CD14-positive monocyte (primary cell): ENCODE measurements around the gene NEK6. TPM values are rescaled to one million over a fixed set of nuclear protein-coding genes. Genes with fewer than 3 reads are reported as not detected.
A peak's percentile ranks its signal among the peaks of the same experiment; 100 is the strongest.

Source experiments
- DNase-seq, 3 donors: peaks; one replicate each; pipeline ENCODE4 v3.0.0-alpha.2; 2011 to 2022
- H2AFZ ChIP-seq: 2 replicates; pipeline ENCODE4 v1.6.0; 2012; ENCODE audit warnings: mild to moderate bottlenecking, low read depth, low read length, inconsistent platforms; ENCODE audit not compliant: insufficient read depth, poor library complexity, severe bottlenecking
- H3K27ac ChIP-seq, 2 donors: 1 replicate in 1 of 2; 2 replicates in 1 of 2; pipeline ENCODE4 v1.5.1; 2012 to 2013; ENCODE audit warnings: low read length in 2 of 2, control low read depth in 1 of 2, inconsistent platforms in 1 of 2, low read depth in 1 of 2, mild to moderate bottlenecking in 1 of 2
- H3K27me3 ChIP-seq, 2 donors: one replicate each; pipeline versions ENCODE4 v1.6.0 to v1.6.1; 2011 to 2013; ENCODE audit warnings: low read length in 2 of 2; ENCODE audit not compliant: control insufficient read depth in 2 of 2, insufficient read depth in 2 of 2
- H3K36me3 ChIP-seq, 2 donors: replicated peaks in 1 of 2; 1 replicate in 1 of 2; 2 replicates in 1 of 2; pipeline versions ENCODE4 v1.5.1 to v1.6.1; 2012 to 2013; ENCODE audit warnings: low read length in 2 of 2, control low read depth in 1 of 2, inconsistent platforms in 1 of 2, mild to moderate bottlenecking in 1 of 2; ENCODE audit not compliant: insufficient read depth in 2 of 2, control insufficient read depth in 1 of 2
- H3K4me1 ChIP-seq, 2 donors: 1 replicate in 1 of 2; 2 replicates in 1 of 2; pipeline versions ENCODE4 v1.5.1 to v1.6.1; 2012 to 2013; ENCODE audit warnings: low read length in 2 of 2, control low read depth in 1 of 2, inconsistent platforms in 1 of 2, mild to moderate bottlenecking in 1 of 2, moderate library complexity in 1 of 2; ENCODE audit not compliant: insufficient read depth in 2 of 2, control insufficient read depth in 1 of 2
- H3K4me2 ChIP-seq: replicated peaks from 2 replicates; pipeline ENCODE3; 2012; ENCODE audit warnings: low read length, moderate library complexity, mild to moderate bottlenecking; ENCODE audit not compliant: poor library complexity, severe bottlenecking; ENCODE audit errors: extremely low read depth
- H3K4me3 ChIP-seq, 3 experiments: fragments of 200-600 bp in 1 of 3; sonication (generic) in 1 of 3; replicated peaks in 1 of 3; 1 replicate in 2 of 3; 2 replicates in 1 of 3; pipeline ENCODE4 v1.5.1; 2011 to 2013; ENCODE audit warnings: low read length in 3 of 3, mild to moderate bottlenecking in 3 of 3, control low read depth in 2 of 3, low read depth in 2 of 3, inconsistent platforms in 1 of 3, moderate library complexity in 1 of 3
- H3K79me2 ChIP-seq: 2 replicates; pipeline ENCODE4 v1.6.0; 2012; ENCODE audit warnings: mild to moderate bottlenecking, control low read depth, inconsistent platforms, low read length, moderate library complexity; ENCODE audit not compliant: insufficient read depth
- H3K9ac ChIP-seq: 2 replicates; pipeline ENCODE4 v1.6.0; 2017; ENCODE audit warnings: low read length, mild to moderate bottlenecking; ENCODE audit not compliant: insufficient read depth, poor library complexity, severe bottlenecking
- H3K9me3 ChIP-seq, 2 donors: replicated peaks in 1 of 2; 1 replicate in 1 of 2; 2 replicates in 1 of 2; pipeline versions ENCODE4 v1.5.1 to v1.6.1; 2012 to 2013; ENCODE audit warnings: low read length in 2 of 2, control low read depth in 1 of 2; ENCODE audit not compliant: control insufficient read depth in 1 of 2, insufficient read depth in 1 of 2
- H4K20me1 ChIP-seq: 2 replicates; pipeline ENCODE4 v1.6.0; 2012; ENCODE audit warnings: mild to moderate bottlenecking, low read length, control low read depth, moderate library complexity; ENCODE audit not compliant: insufficient read depth
- H3K27ac Mint-ChIP-seq, 7 donors: one replicate each; pipeline ENCODE4 v1.8.0; 2020; ENCODE audit warnings: mild to moderate bottlenecking in 7 of 7, mixed read lengths in 7 of 7, moderate library complexity in 6 of 7, inconsistent platforms in 2 of 7
- H3K27me3 Mint-ChIP-seq, 3 donors: one replicate each; pipeline ENCODE4 v1.8.0; 2021 to 2022; ENCODE audit warnings: low read depth in 3 of 3, mild to moderate bottlenecking in 3 of 3, mixed read lengths in 3 of 3, moderate library complexity in 3 of 3, inconsistent platforms in 1 of 3
- H3K36me3 Mint-ChIP-seq, 2 donors: one replicate each; pipeline ENCODE4 v1.8.0; 2020; ENCODE audit warnings: mixed read lengths in 2 of 2, inconsistent platforms in 1 of 2, mild to moderate bottlenecking in 1 of 2
- H3K4me1 Mint-ChIP-seq: one replicate; pipeline ENCODE4 v1.8.0; 2020; ENCODE audit warnings: mild to moderate bottlenecking, mixed read lengths
- H3K4me3 Mint-ChIP-seq, 2 donors: one replicate each; pipeline ENCODE4 v1.8.0; 2020; ENCODE audit warnings: mild to moderate bottlenecking in 2 of 2, mixed read lengths in 2 of 2, moderate library complexity in 1 of 2
- H3K9me3 Mint-ChIP-seq, 7 donors: one replicate each; pipeline ENCODE4 v1.8.0; 2020 to 2022; ENCODE audit warnings: mixed read lengths in 7 of 7, mild to moderate bottlenecking in 6 of 7, moderate library complexity in 6 of 7, inconsistent platforms in 2 of 7
- CTCF ChIP-seq: fragments of 200-600 bp; IDR thresholded peaks from one replicate; pipeline ENCODE4 v1.8.0; 2022; ENCODE audit warnings: antibody characterized with exemption, mild to moderate bottlenecking
- WGBS: methylation state at CpG from one replicate; pipeline ENCODE4 v1.1.5; 2013; ENCODE audit warnings: missing lambda C conversion rate; ENCODE audit not compliant: insufficient coverage; 5-methylcytosine and 5-hydroxymethylcytosine counted together
- intact Hi-C, 2 donors: fragments of 100-400 bp; cut with micrococcal nuclease; formaldehyde crosslinking; loops; one replicate each; pipeline versions ENCODE4 v1.15.0 to v1.15.1; 2023
- polyA plus RNA-seq, 3 donors: library from polyadenylated mRNA; depleted of rRNA in 1 of 3; unstranded in 2 of 3; stranded (reverse) in 1 of 3; fragments of 300-500 nt in 2 of 3; fragments of >200 nt in 1 of 3; fragmentation: Illumina TruSeq in 2 of 3; gene quantifications; 1 replicate in 2 of 3; 2 replicates in 1 of 3; pipeline ENCODE4 v1.2.3, GENCODE V29; 2012 to 2021

Gene NEK6
- polyA plus RNA-seq, 3 donors, result 26.1 to 46.0 (median 35.8) TPM

- Mint-ChIP-seq H3K27ac (peak overlapping the region in 3 of 7 donors; percentile 30 to 80 (median 62)), H3K4me3 (no peak overlapping the region), H3K4me1 (peaks cover 82% of the 10 kb centered on the region), H3K27me3 (no peaks in the 10 kb centered on the region), H3K9me3 (no peaks in the 10 kb centered on the region), H3K36me3 (peaks cover 39 to 73% of the 10 kb centered on the region in 2 donors)
- peaks cover 53 to 73% of the 10 kb centered on the region in 2 donors for H3K4me1 ChIP-seq
- DNase-seq, result no peak
- intact Hi-C loops, result no loop called here
- H3K79me2 ChIP-seq, result peaks cover 100% of the 10 kb centered on the region
- peaks cover 100% of the 10 kb centered on the region for H4K20me1 ChIP-seq
- no peaks in the 10 kb centered on the region for H3K27me3 ChIP-seq
- peak overlapping the region in 1 of 2 donors; percentile 54 for H3K27ac ChIP-seq
- TF ChIP-seq CTCF, result no peak
- no peak overlapping the region for H3K9ac ChIP-seq
- no peaks in the 10 kb centered on the region for H3K9me3 ChIP-seq
- H3K4me3 ChIP-seq, result no peak overlapping the region
- 90% methylated on average over 7 of the region's 7 CpGs for WGBS
- no peak overlapping the region for H3K4me2 ChIP-seq
- peaks cover 11 to 61% of the 10 kb centered on the region in 2 donors for H3K36me3 ChIP-seq
- H2AFZ ChIP-seq, result no peak overlapping the region
These were observed 13.9 kb downstream of the NEK6 start for GRCh38 chr9:124271660-124272059.

- TF ChIP-seq CTCF, result no peak
- no peak overlapping the region for H3K4me2 ChIP-seq
- H3K27ac ChIP-seq, result peak overlapping the region in 1 of 2 donors; percentile 46
- H3K27me3 ChIP-seq, result no peaks in the 10 kb centered on the region
- 100% methylated on average over 2 of the region's 7 CpGs for WGBS
- Mint-ChIP-seq H3K4me1 (peaks cover 82% of the 10 kb centered on the region), H3K9me3 (no peaks in the 10 kb centered on the region), H3K27ac (peak overlapping the region in 4 of 7 donors; percentile 30 to 79 (median 62)), H3K27me3 (no peaks in the 10 kb centered on the region), H3K36me3 (peaks cover 39 to 75% of the 10 kb centered on the region in 2 donors), H3K4me3 (no peak overlapping the region)
- H3K4me3 ChIP-seq, result no peak overlapping the region
- peaks cover 100% of the 10 kb centered on the region for H4K20me1 ChIP-seq
- peaks cover 11 to 61% of the 10 kb centered on the region in 2 donors for H3K36me3 ChIP-seq
- no peak overlapping the region for H3K9ac ChIP-seq
- H2AFZ ChIP-seq, result no peak overlapping the region
- H3K9me3 ChIP-seq, result no peaks in the 10 kb centered on the region
- H3K4me1 ChIP-seq, result peaks cover 48 to 68% of the 10 kb centered on the region in 2 donors
- peaks cover 100% of the 10 kb centered on the region for H3K79me2 ChIP-seq
- intact Hi-C loops, result no loop called here
- DNase-seq, result no peak
These were observed 14.4 kb downstream of the NEK6 start for GRCh38 chr9:124272118-124272517.
